Renal pelvis (tissue), 12 donors: ENCODE data around the gene ZNF224. TPM values are rescaled to one million over a fixed set of nuclear protein-coding genes. Genes with fewer than 3 reads are reported as not detected.

Experiments
- DNase-seq: peaks from one replicate; pipeline ENCODE4 v3.0.0-alpha.2; 2013
- long read RNA-seq, 16 experiments: transcript quantifications; one replicate each; lab custom pipeline, GENCODE V29; 2026
- polyA plus RNA-seq, 3 donors: library from polyadenylated mRNA; unstranded; fragments of 120-200 nt; gene quantifications; one replicate each; pipeline ENCODE4 v1.2.1, GENCODE V29; 2013; ENCODE audit not compliant: insufficient read length in 3 of 3

Gene ZNF224
- 10 to 100 TPM; 24.3 to 50.3 (median 41.3) TPM for polyA plus RNA-seq
- long read RNA-seq, donor 1, transcript ZNF224-208 (1 exons, 2,994 nt): major isoform, 9 of 11 reads
- long read RNA-seq, donor 1, partial matches to known transcripts: 0 of 11 reads
- long read RNA-seq, donor 1, other reads (novel, unspliced or antisense): 0 of 11 reads
- long read RNA-seq, donor 2, transcript ZNF224-208 (1 exons, 2,994 nt): major isoform, 7 of 11 reads
- long read RNA-seq, donor 2, partial matches to known transcripts: 0 of 11 reads
- long read RNA-seq, donor 2, other reads (novel, unspliced or antisense): 0 of 11 reads
- long read RNA-seq, donor 3, transcript ZNF224-208 (1 exons, 2,994 nt): major isoform, 8 of 9 reads
- long read RNA-seq, donor 3, partial matches to known transcripts: 0 of 9 reads
- long read RNA-seq, donor 3, other reads (novel, unspliced or antisense): 0 of 9 reads
- long read RNA-seq, donor 4, transcript ZNF224-208 (1 exons, 2,994 nt): major isoform, 7 of 8 reads
- long read RNA-seq, donor 4, partial matches to known transcripts: 0 of 8 reads
- long read RNA-seq, donor 4, other reads (novel, unspliced or antisense): 0 of 8 reads
- long read RNA-seq, donor 5, partial matches to known transcripts: 0 of 2 reads
- long read RNA-seq, donor 5, other reads (novel, unspliced or antisense): 0 of 2 reads
- long read RNA-seq, donor 6, transcript ZNF224-208 (1 exons, 2,994 nt): major isoform, 11 of 20 reads
- long read RNA-seq, donor 6, transcript ZNF224-203 (1 exons, 1,552 nt): minor isoform, 7 of 20 reads
- long read RNA-seq, donor 6, partial matches to known transcripts: 0 of 20 reads
- long read RNA-seq, donor 6, other reads (novel, unspliced or antisense): 0 of 20 reads
- long read RNA-seq, donor 7, transcript ZNF224-208 (1 exons, 2,994 nt): major isoform, 8 of 12 reads
- long read RNA-seq, donor 7, partial matches to known transcripts: 0 of 12 reads
- long read RNA-seq, donor 7, other reads (novel, unspliced or antisense): 0 of 12 reads
- long read RNA-seq, donor 8, partial matches to known transcripts: 0 of 5 reads
- long read RNA-seq, donor 8, other reads (novel, unspliced or antisense): 0 of 5 reads
- long read RNA-seq, donor 9, transcript ZNF224-208 (1 exons, 2,994 nt): major isoform, 10 of 14 reads
- long read RNA-seq, donor 9, partial matches to known transcripts: 0 of 14 reads
- long read RNA-seq, donor 9, other reads (novel, unspliced or antisense): 0 of 14 reads
- long read RNA-seq, donor 10, transcript ZNF224-203 (1 exons, 1,552 nt): minor isoform, 8 of 23 reads
- long read RNA-seq, donor 10, transcript ZNF224-208 (1 exons, 2,994 nt): major isoform, 10 of 23 reads
- long read RNA-seq, donor 10, partial matches to known transcripts: 0 of 23 reads
- long read RNA-seq, donor 10, other reads (novel, unspliced or antisense): 5 of 23 reads
- long read RNA-seq, donor 11, transcript ZNF224-208 (1 exons, 2,994 nt): major isoform, 8 of 10 reads
- long read RNA-seq, donor 11, partial matches to known transcripts: 0 of 10 reads
- long read RNA-seq, donor 11, other reads (novel, unspliced or antisense): 0 of 10 reads
- long read RNA-seq, donor 12, transcript ZNF224-201 (6 exons, 3,980 nt): minor isoform, 5 of 24 reads
- long read RNA-seq, donor 12, transcript ZNF224-203 (1 exons, 1,552 nt): major isoform, 12 of 24 reads
- long read RNA-seq, donor 12, transcript ZNF224-208 (1 exons, 2,994 nt): minor isoform, 7 of 24 reads
- long read RNA-seq, donor 12, partial matches to known transcripts: 0 of 24 reads
- long read RNA-seq, donor 12, other reads (novel, unspliced or antisense): 0 of 24 reads
- long read RNA-seq, donor 13, transcript ZNF224-208 (1 exons, 2,994 nt): major isoform, 12 of 21 reads
- long read RNA-seq, donor 13, transcript ZNF224-203 (1 exons, 1,552 nt): minor isoform, 9 of 21 reads
- long read RNA-seq, donor 13, partial matches to known transcripts: 0 of 21 reads
- long read RNA-seq, donor 13, other reads (novel, unspliced or antisense): 0 of 21 reads
- long read RNA-seq, donor 14: 0 reads
- long read RNA-seq, donor 15, transcript ZNF224-203 (1 exons, 1,552 nt): minor isoform, 5 of 29 reads
- long read RNA-seq, donor 15, transcript ZNF224-208 (1 exons, 2,994 nt): major isoform, 9 of 29 reads
- long read RNA-seq, donor 15, partial matches to known transcripts: 6 of 29 reads
- long read RNA-seq, donor 15, other reads (novel, unspliced or antisense): 5 of 29 reads
- long read RNA-seq, donor 16, transcript ZNF224-208 (1 exons, 2,994 nt): major isoform, 5 of 16 reads
- long read RNA-seq, donor 16, partial matches to known transcripts: 0 of 16 reads
- long read RNA-seq, donor 16, other reads (novel, unspliced or antisense): 5 of 16 reads

DNA sequence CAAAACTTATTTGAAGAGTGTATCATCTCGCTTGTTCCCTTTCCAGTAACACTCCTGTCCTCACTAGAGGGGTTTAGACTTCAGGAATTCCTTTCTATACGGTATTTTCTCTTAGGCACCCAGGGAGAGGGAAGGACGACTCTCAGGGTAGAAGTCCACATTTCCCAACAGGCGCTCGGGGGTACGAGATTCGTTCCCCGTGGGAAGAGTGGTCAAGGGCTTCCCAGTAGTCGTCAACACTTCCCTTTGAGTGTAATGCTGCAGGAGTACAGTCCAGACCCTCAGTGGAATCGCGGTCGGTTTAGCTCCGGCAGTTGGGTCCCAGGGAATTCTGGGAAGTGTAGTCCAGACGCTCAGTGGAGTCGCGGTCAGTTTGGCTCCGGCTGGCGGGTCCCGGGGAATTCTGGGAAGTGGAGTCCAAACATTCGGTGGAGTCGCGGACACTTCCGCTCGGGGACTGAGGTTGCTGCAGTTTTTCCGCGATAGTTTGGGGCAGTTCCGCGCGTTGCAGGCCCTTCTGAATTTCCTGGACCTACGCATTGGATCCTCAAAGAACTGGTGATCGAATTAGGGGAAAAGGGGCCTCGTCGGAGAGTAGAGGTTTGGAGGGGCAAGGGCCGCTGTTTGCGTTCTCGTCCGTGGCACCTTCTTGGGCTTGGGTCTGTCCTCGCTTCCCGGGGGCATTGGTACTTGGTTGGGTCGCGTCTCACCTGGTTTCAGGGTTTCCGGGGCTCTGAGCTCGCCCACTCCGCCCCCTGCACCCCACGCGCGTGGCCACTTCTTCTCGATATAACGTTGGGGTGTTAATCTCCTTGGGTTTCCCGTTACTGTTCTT, at the start of gene ZNF224:
Gene ZNF224 (plus strand): TSS at position 431 of the 835 bp plus-strand sequence. CDS start 3,513 bp downstream, outside the sequence.
- peak; percentile 95 for DNase-seq

DNA sequence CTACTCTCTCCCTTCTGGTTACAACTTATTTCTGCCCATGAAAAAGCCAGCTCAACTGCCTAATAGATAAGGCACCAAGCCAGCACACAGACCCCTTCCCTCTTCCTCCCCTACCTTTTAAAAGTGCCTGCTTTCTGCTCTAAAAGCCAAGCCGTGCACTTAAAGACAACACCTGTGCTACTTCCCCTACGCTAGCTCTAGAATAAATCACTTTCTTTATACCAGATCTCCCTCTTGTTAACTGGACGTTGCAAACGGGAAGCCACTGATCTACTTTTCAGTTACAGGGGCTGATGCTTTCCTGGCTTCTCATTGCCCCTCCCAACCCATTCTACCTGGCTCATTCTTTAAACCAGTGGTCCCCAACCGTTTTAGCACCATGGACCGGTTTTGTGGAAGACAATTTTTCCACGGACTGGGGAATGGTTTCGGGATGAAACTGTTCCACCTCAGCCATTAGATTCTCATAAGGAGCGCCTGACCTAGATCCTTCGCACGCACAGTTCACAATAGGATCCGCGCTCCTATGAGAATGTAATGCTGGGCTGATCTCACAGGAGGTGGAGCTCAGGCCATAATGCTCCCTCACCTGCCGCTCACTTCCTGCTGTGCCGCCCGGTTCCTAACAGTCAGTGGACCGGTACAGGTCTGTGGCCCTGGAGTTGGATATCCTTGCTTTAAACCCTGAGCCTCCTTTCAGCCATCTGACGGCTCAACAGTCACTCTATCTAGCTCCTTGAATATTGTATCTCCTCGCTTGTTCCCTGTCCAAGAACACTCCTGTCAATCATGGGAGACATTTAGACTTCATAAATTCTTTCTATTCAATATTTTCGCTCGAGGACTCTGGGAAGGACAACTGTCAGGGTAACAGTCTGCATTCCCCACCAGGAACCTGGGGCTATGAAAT, 43.2 kb upstream of the ZNF224 start:
- peak; percentile 1 for DNase-seq

DNA sequence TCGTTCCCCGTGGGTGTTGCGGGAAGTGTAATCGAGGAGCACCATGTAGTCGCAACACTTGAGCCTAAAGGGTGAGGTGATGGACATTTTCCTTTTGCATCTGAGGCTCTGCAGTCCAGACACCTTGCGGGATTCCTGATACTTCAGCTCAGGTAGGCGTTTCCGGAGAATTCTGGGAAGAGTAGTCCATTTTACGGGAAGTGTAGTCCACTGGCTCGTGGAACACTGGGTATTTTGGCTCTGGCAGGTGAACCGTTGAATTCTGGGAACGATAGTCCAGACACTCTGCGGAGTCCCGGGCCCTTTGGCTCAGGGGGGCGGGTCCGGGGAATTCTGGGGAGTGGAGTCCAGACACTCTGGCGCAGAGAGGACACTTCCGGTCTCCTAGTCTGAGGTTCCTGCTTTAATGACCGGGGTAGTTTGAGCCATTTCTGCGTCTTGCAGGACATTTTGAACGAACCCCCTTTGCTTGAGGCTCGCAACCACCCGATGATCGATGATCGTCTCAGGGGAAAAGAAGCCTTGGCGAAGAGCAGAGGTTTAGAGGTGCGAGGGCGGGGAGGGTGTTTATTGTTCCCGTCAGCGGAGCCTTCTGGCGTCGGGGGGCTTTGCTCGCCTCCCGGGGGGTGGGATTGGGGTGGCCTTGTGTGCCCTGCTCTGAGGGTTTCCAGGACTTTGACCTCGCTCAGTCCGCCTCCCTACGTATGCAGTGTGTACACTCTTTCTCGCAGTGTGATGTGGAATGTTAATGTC, 42.3 kb upstream of the ZNF224 start, which contains the start of gene ZNF223:
Gene ZNF223 (plus strand): TSS at position 387 of the 753 bp plus-strand sequence. CDS start 3,141 bp downstream, outside the sequence.
- DNase-seq: peak; percentile 98

DNA sequence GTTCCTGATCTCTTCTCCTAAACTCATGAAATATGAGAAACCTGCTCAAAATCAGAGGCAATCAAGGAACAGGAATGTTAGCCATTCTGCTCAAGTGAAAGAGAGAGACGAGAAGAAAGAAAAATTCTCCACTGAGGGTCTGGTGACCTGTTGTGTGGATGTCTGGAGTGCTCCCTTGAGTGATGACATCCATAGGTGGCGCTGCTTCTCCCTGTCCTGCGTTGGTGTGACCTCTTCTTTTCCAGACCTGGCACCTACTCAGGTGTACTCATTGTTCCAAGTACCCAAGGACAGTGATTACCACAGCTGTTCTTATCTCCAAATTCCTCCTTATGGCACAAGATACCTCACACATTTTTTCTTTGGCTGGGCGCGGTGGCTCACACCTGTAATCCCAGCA, 38.3 kb upstream of the ZNF224 start:
- DNase-seq: no peak

DNA sequence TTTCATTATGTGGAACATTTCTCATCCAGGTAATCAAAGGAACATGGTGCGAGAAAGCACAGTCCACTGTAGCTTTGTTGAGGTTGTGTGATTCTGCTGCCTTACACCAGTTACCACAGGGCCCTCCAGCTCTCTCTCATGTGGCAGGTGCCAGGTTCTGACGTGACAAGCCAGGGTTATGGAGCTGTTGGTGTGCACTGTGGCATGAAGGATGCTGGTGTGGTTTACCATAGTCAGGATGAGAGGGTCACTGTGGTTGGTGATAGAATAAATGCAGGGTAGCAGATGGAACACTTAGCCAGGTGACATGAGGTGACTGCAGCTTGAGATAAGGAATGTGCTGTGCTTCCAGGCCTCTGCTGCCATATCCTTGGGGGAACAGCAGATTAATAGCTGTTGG, 34.9 kb upstream of the ZNF224 start:
- no peak for DNase-seq

DNA sequence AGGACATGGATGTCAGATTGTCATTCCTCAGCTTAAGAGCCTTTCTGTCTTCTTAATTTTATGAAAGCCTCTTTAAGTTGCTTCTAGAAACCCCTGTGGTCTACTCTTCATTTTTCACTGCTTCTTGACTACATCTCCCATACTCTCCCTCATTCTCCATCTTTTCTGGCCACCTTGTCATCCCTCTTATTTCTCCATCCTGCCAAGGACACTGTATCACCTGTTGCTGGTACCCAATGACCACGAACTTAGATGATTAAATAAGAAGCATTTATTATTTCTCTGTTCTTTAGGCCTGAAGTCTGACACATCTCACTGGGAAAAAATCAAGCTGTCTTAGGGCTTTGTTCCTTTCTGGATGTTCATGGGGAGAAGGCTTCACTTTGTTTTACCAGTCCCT, 33.1 kb upstream of the ZNF224 start:
- no peak for DNase-seq

DNA sequence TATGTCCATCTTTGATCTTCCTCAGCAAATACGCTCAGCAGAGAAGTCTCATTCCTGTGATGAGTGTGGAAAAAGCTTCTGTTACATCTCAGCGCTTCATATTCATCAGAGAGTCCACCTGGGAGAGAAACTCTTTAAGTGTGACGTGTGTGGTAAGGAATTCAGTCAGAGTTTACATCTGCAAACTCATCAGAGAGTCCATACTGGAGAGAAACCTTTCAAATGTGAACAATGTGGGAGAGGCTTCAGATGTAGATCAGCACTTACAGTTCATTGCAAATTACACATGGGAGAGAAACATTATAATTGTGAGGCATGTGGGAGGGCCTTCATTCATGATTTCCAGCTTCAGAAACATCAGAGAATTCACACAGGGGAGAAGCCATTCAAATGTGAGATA, 27.9 kb upstream of the ZNF224 start:
- DNase-seq: no peak

DNA sequence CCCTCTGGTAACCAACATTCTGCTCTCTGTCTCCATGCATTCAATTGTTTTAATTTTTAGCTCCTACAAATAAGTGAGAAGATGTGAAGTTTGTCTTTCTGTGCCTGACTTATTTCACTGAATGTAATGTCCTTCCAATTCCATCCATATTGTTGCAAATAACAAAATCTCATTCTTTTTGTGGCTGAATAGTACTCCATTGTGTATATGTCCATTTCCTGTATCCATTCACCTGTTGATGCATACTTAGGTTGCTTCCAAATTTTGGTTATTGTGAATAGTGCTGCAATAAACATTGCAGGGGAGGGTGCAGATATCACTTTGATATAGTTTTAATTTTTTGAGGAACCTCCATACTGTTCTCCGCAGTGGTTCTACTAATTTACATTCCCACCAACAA, 24.7 kb upstream of the ZNF224 start:
- no peak for DNase-seq

DNA sequence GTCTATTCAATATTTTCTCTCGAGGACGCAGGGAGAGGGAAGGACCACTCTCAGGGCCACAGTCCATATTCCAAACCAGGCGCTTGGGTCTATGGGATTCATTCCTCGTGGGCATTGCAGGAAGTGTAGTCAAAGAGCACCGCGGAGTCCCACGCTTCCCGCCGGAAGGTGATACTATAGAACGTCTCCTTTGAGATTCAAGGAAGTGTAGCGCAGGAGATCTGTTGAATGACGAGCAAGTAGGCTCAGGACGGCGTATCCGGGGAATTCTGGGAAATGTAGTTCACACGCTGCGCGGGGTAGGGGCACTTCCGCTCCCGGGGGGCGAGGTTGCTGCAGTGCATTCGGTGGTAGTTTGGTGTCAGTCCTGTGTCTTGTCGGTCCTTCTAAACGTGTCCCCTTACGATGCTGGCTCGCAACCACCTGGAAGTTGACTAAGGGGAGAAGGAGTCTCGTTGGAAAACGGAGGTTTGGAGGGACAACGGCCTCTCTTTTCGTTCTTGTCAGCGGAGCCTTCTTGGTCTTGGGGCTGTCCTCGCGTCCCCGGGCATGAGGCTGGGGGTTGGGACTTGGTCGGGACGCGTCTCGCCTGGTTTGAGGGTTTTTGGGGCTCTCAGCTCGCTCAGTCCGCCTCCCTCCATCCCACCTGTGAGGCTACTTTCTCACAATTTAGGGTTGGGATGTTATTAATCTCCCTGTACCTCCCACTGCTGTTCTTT, 22.2 kb upstream of the ZNF224 start, which contains the start of gene ZNF284:
Gene ZNF284 (plus strand): TSS at position 336 of the 719 bp plus-strand sequence. CDS start 4,231 bp downstream, outside the sequence.
- peak; percentile 94 for DNase-seq

DNA sequence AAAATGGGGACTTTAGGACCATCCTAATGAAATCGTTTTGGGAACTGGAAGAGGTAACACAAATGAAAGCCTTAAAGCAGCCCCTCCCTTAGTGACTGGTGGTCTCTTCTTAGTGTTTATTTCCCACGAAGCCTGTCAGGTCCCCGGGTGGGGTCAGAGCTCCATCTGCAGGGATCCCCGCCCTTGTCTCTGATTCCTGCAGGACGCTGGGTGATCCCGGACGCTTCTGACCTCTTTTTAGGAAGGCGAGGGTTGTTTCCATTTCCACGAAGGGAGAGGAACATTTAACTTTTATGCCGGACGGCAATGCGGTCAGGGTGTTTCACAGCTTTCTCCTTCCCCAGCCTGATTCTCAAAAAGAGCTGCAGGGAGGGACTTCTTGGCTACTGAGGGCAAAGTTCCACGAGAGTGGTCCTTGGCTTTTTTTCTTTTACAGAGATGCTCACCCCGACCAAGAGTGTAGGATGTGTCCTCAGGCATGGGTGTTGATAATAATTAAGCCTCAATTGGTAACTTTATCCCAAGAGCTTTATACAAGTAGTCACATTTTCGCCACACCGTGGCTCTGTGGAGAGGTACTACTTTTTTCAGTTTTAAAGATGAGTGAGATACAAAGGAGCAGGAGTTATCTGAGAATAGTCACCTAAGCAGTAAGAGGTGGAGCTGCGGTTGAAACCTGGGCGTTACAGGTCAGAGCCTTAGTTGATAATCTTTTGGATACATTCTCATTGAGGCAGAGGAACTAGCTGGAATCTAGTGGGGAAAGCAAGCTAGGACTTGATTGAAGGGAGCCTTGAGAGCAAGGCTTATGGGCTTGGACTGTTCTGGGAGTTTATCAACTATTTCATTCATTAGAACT, 21.4 kb upstream of the ZNF224 start:
- no peak for DNase-seq

DNA sequence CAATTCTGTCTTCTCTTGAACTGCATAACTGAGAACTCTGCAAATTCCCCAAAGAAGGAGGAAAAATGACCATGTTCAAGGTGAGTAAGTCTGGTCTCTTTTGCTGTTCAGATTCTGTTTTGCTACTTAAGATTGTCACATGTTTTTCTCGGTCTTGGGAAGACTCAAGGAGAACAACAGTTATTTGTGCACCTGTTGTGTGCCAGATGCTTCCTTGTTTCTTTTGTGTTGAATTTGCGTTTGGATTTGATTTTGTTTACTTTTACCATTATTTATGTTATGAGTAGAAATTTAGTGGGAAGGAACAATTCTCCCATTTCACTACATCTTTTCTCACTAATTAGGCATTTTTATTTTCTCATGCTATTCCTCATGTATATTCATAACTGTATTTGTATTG, 17.8 kb upstream of the ZNF224 start:
- DNase-seq: no peak

DNA sequence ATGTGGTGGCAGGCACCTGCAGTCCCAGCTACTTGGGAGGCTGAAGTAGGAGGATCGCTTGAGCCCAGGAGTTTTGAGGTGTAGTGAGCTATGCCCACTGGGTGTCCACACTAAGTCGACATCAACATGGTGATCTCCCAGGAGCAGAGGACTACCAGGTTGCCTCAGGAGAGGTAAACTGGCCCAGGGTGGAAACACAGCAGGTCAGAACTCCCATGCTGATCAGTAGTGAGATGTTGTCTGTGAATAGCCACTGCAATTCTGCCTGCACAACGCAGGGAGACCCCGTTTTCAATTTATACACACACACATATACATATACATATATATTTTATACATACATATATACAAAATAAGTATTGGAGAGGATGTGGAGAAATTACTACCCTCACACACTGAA, 2.1 kb upstream of the ZNF224 start:
- DNase-seq: no peak

DNA sequence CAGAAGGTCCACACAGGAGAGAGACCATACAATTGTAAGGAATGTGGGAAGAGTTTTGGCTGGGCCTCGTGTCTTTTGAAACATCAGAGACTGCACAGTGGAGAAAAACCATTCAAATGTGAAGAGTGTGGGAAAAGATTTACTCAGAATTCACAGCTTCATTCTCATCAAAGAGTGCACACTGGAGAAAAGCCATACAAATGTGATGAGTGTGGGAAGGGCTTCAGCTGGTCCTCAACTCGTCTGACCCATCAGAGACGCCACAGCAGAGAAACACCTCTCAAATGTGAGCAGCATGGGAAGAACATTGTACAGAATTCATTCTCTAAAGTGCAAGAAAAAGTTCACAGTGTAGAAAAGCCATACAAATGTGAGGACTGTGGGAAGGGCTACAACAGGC, 13.6 kb downstream of the ZNF224 start:
- no peak for DNase-seq

DNA sequence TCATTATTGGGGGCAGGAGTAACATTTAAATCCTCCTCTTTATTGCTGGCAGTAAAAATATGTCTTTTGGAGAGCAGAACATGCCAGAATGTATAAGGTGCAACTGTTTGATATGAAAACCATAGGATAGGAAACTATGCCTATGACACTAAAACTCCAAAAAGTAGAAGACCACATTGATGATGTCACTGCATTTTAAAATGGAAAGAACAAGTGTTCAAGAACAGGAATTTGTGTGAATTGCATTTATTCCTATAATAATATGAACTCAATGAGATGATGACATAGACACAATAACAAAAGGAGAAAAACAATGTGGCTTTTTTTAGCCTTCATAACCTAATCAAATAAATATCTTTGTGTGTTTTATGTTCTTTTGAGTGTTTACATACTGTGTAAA, 15.3 kb downstream of the ZNF224 start:
- DNase-seq: no peak
